ENCODE results near the gene TGFBR3. TPM values are rescaled to one million over a fixed set of nuclear protein-coding genes. Genes with fewer than 3 reads are reported as not detected.

The TGFBR3 gene
- total and polyA plus RNA-seq, 9 of the 15 experiments (the other 6 are each of a cell fraction or from before 2014, with no cell fraction given) = 3.6 to 32.4 (median 15.6) TPM

DNA sequence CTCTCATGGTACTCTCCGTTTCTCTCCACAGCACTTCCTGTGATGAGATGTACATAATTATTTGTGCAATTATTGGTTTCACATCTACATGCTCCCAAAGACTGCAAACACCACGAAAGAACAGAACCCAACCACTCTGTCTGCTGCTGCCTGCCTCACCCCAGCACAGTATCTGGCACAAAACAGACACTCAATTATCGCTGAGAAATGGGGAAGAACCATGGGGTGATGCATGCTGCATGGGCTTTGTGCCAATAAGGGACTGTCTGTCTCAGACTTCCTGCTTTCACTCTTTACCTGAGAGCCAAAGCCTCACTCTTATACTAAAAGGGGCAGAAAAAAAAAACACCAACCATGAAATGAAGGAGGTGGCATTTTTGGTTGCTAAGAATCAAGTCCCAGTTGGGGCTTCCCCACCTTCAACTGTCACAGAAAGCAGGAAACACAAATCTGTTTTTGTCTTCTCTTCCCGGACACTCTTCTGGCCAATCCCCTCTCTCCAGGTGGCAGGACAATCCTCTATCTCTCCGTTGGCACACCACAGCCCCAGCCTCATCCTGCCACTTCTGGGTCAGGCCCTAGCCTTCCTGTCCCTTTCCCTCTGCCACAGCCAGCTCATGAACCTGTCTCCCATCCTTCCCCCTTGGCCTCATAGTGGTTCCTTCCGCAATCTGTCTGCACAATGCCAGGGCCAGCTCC is 82.0 kb downstream of the TGFBR3 start (continued):
- TF ChIP-seq, protein P1, sequence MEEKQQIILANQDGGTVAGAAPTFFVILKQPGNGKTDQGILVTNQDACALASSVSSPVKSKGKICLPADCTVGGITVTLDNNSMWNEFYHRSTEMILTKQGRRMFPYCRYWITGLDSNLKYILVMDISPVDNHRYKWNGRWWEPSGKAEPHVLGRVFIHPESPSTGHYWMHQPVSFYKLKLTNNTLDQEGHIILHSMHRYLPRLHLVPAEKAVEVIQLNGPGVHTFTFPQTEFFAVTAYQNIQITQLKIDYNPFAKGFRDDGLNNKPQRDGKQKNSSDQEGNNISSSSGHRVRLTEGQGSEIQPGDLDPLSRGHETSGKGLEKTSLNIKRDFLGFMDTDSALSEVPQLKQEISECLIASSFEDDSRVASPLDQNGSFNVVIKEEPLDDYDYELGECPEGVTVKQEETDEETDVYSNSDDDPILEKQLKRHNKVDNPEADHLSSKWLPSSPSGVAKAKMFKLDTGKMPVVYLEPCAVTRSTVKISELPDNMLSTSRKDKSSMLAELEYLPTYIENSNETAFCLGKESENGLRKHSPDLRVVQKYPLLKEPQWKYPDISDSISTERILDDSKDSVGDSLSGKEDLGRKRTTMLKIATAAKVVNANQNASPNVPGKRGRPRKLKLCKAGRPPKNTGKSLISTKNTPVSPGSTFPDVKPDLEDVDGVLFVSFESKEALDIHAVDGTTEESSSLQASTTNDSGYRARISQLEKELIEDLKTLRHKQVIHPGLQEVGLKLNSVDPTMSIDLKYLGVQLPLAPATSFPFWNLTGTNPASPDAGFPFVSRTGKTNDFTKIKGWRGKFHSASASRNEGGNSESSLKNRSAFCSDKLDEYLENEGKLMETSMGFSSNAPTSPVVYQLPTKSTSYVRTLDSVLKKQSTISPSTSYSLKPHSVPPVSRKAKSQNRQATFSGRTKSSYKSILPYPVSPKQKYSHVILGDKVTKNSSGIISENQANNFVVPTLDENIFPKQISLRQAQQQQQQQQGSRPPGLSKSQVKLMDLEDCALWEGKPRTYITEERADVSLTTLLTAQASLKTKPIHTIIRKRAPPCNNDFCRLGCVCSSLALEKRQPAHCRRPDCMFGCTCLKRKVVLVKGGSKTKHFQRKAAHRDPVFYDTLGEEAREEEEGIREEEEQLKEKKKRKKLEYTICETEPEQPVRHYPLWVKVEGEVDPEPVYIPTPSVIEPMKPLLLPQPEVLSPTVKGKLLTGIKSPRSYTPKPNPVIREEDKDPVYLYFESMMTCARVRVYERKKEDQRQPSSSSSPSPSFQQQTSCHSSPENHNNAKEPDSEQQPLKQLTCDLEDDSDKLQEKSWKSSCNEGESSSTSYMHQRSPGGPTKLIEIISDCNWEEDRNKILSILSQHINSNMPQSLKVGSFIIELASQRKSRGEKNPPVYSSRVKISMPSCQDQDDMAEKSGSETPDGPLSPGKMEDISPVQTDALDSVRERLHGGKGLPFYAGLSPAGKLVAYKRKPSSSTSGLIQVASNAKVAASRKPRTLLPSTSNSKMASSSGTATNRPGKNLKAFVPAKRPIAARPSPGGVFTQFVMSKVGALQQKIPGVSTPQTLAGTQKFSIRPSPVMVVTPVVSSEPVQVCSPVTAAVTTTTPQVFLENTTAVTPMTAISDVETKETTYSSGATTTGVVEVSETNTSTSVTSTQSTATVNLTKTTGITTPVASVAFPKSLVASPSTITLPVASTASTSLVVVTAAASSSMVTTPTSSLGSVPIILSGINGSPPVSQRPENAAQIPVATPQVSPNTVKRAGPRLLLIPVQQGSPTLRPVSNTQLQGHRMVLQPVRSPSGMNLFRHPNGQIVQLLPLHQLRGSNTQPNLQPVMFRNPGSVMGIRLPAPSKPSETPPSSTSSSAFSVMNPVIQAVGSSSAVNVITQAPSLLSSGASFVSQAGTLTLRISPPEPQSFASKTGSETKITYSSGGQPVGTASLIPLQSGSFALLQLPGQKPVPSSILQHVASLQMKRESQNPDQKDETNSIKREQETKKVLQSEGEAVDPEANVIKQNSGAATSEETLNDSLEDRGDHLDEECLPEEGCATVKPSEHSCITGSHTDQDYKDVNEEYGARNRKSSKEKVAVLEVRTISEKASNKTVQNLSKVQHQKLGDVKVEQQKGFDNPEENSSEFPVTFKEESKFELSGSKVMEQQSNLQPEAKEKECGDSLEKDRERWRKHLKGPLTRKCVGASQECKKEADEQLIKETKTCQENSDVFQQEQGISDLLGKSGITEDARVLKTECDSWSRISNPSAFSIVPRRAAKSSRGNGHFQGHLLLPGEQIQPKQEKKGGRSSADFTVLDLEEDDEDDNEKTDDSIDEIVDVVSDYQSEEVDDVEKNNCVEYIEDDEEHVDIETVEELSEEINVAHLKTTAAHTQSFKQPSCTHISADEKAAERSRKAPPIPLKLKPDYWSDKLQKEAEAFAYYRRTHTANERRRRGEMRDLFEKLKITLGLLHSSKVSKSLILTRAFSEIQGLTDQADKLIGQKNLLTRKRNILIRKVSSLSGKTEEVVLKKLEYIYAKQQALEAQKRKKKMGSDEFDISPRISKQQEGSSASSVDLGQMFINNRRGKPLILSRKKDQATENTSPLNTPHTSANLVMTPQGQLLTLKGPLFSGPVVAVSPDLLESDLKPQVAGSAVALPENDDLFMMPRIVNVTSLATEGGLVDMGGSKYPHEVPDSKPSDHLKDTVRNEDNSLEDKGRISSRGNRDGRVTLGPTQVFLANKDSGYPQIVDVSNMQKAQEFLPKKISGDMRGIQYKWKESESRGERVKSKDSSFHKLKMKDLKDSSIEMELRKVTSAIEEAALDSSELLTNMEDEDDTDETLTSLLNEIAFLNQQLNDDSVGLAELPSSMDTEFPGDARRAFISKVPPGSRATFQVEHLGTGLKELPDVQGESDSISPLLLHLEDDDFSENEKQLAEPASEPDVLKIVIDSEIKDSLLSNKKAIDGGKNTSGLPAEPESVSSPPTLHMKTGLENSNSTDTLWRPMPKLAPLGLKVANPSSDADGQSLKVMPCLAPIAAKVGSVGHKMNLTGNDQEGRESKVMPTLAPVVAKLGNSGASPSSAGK (IDR thresholded peaks at IDR 0.05) = no peak
- no peak for TF ChIP-seq ZNF57 (CRISPR knock-in tag; IDR thresholded peaks at IDR 0.05)
- TF ChIP-seq ZBTB8A (IDR thresholded peaks at IDR 0.05; ENCODE audit: partially characterized antibody) = no peak
- TF ChIP-seq SAFB2 (IDR thresholded peaks at IDR 0.05; ENCODE audit: borderline replicate concordance, low read depth, low read length, severe bottlenecking) = no peak
- TF ChIP-seq KLF1 (tag; IDR thresholded peaks at IDR 0.05) = no peak
- no peak for TF ChIP-seq ARID2 (IDR thresholded peaks at IDR 0.05)
- no peak for TF ChIP-seq SMAD4 (CRISPR knock-in tag; conservative IDR thresholded peaks at IDR 0.05)
- TF ChIP-seq TRIM24 (IDR thresholded peaks at IDR 0.05) = no peak; a peak in 1 of 4 replicates
- TF ChIP-seq JUNB (CRISPR knock-in tag; conservative IDR thresholded peaks at IDR 0.05) = no peak
- TF ChIP-seq U2AF1 (optimal IDR thresholded peaks at IDR 0.05; ENCODE audit: low read depth, low read length) = no peak
- no peak for TF ChIP-seq FIP1L1 (IDR thresholded peaks at IDR 0.05; ENCODE audit: low read depth, low read length, poor library complexity, severe bottlenecking)
- TF ChIP-seq ZNF507 (tag; conservative IDR thresholded peaks at IDR 0.05) = no peak
- no peak for TF ChIP-seq L3MBTL2 (IDR thresholded peaks at IDR 0.05)
- peak; percentile 58; the same call in 1 of the 2 replicates for TF ChIP-seq JUND (IDR thresholded peaks at IDR 0.05; ENCODE audit: borderline replicate concordance, low read depth, low read length)
- peak; percentile 13; the same call in 1 of the 3 replicates for TF ChIP-seq JUND (tag; IDR thresholded peaks at IDR 0.05; ENCODE audit: borderline replicate concordance, low read depth, low read length)
- TF ChIP-seq, protein P2, sequence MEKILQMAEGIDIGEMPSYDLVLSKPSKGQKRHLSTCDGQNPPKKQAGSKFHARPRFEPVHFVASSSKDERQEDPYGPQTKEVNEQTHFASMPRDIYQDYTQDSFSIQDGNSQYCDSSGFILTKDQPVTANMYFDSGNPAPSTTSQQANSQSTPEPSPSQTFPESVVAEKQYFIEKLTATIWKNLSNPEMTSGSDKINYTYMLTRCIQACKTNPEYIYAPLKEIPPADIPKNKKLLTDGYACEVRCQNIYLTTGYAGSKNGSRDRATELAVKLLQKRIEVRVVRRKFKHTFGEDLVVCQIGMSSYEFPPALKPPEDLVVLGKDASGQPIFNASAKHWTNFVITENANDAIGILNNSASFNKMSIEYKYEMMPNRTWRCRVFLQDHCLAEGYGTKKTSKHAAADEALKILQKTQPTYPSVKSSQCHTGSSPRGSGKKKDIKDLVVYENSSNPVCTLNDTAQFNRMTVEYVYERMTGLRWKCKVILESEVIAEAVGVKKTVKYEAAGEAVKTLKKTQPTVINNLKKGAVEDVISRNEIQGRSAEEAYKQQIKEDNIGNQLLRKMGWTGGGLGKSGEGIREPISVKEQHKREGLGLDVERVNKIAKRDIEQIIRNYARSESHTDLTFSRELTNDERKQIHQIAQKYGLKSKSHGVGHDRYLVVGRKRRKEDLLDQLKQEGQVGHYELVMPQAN (IDR thresholded peaks at IDR 0.05; ENCODE audit: borderline replicate concordance) = no peak
